Fibroblast of skin of right quadriceps (primary cell): ENCODE data around the gene FASTK.

Source experiments
- DNase-seq: peaks from one replicate; pipeline ENCODE4 v3.0.0-alpha.2; 2013

The FASTK gene

DNA sequence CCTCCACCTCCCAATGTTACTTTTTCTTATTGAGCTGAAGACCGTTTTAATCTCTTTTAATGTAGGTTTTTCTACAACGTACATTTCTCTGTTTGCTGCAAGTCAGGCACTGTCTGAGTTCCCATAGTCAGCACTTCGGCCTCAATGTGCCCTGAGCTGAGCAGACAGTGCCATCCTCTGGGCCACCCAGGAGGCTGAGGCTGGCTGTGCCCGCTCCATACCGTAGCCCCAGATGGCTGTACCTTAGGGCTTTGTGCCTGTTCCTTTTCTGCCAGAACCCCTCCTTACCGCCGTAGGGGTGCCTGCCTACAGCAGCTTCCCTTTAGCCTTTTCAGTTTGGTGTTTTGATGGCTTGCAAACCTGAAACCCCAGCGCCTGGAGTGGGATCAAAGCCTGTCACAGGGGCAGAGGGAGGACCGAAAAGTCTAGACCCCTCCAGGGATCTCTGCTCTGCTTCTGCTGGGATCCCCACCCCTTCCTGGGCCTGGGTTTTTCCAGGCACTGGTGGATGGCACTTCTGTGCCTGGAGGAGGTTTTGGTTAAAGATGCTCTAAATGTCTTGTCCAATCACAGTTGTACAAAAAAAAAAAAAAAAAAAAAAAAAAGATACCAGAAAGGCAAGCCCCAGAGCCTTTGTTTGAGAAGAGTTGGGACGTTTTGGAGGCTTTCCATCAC, 14.7 kb upstream of the FASTK start:
- DNase-seq = no peak

DNA sequence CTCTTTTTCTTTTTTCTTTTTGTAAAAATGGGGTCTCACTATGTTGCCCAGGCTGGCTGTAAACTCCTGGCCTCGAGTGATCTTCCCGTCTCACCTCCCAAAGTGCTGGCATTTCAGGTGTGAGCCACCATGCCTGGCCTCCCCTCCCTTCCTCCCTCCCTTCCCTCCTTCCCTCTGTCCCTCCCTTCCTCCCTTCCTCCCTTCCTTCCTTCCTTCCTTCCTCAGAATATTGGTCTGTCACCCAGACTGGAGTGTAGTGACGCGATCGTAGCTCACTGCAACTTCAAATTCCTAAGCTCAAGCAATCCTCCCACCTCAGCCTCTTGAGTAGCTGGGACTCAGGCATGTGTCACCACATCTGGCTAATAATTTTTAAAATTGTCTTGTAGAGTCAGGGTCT, 14.1 kb upstream of the FASTK start:
- DNase-seq = no peak

DNA sequence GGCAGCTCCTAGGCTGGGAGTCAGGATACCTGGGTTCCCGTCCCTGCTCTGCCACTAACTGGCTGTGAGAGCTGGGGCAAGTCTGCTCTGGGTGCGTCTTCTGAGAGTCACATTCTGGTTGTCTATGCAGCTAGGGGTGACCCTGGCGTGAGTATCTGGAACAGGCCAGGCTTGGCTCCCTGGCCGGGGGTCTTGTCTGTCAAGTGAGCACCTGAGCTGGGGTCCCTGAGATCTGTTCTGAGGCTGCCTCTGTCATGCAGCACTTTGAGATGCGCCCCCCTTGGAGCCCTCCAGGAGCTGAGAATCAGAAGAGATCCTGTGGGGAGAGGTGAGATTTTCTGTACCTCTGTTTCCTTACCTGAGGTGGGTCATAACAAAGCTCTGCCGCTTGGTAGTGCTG, 13.1 kb upstream of the FASTK start:
- no peak for DNase-seq

DNA sequence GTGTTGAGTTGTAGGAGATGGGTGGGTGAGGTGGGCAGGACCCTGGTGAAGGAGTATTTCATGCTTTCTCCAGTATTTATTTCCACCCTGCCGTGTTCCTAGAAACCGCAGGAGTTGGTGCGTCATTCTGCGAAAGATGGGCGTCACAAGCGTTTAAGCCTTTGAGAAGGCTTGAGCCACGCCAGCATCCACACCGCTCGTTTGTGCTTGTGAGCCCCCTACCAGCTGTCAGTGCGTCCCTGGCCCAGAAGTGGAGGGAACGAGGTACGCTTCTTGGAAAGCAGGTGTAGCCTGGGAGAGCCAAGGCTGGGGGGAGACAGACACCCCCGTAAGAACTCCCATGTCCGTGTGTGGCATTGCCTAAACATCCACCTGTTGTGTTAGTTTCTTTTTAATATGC, 11.4 kb upstream of the FASTK start:
- no peak for DNase-seq

DNA sequence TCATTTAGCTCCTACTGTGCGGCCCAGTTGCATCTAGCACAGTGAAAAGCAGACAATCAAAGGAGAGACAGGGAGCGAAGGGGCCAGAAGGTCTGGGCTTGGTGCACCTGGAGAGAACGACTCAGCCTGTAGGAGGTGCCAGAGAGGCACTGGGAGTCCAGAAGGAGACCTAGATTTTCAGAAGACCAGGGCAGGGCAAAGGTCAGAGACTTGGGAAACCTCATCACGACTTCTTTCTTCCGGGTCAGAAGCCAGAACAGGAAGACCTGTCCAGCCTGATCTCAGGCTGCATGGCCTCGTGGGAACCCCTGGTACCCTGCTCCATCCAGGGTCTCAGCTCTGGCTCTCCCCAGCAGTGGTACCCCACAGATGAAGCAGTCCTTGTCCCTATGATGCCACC, 10.8 kb upstream of the FASTK start:
- no peak for DNase-seq

DNA sequence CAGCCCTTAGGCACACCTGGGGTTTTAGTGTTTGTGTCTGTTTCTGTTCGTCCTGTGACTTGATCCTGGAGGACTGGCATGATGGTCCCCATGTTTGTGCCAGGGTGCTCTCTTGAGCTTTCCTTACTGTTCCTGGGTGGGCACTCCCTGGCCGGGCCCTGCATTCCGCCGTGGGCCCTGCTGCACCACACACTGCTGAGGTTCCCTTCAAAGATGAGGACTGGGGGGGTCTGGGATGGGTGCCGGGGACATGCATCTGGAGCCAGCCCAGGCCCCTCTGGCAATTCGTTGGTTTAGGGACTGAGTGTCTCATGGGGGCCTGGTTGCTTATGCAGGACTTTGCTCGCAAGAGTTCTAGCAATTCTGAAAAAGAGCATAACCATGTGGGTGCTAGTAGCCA, 10.4 kb upstream of the FASTK start:
- no peak for DNase-seq

DNA sequence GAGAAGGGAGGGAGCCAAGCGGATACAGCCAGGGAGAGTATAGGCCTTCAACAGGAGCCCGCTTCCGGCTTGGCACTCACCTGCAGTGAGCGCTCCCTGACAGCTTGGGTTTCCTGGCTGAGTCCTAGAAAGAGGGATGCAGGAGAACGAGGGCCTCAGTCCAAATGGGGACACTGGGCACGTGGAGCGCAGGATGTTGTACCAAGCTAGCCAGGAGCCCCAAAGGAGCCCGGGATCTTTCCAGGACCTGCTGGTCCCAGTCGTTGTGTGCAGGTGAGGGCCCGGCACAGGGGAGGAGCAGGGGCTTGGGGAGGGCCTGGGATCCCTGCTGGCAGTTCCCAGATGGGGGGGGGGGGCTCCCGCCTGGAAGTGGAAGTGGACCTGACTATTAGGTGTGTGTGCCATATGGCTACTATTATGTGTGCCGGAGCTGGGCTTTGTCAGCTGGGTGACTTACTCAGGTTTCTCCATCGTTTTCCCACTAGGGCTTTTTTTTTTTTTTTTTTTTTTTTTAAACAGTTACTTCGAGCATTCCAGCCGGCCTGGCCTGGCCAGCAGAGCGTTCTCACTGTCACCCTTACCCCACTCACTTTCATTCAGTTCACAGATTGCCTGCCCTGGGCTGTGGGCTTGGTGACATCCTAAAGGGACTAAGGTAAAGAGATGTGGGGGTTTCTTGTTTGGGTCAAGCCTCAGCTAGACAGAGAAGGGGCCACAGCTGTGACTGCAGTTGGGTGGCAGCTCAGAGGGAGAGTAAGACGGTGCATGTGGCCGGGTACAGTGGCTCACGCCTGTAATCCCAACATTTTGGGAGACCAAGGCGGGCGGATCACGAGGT, 9.5 kb upstream of the FASTK start:
- DNase-seq = no peak

DNA sequence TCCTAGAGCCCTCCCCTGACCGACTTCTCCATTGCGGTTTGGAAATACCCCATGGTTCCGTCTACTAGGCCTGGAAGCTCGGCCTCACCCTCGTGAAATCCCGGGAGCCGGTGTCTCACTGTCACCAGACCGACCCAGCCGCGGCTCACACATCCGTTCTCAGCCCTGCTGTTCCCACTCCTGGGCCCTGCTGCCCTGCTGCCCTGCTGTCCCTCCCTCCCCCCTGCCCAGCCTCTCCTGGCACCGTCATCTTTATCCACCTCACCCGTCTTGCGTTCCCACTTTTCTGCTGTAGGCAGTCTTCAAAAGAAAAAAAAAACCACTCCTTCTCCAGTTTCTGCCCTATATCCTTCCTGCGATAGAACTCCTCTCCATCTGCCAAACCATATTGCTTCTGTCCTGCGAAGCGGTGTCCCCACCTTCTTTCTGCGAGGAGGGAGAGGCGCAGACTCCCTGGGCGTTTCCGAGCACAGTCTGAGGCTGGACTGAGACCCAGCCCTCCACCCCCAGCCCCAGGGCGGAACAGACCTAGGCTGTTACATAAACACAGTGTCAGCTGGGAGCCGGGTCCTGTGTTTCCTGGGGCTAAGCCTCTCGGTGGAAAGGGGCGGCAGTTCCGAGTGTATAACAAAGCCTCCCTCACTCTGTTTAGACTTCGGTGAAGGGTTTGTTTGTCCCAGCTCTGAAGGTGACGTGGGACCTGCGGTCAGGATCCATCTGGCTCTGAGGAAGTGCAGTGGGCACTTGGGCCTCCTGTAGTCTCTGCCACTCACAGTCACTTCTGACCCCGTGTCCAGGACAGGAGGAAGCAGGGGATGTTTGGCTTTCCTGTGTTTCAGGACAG, 8.5 kb upstream of the FASTK start:
- no peak for DNase-seq

DNA sequence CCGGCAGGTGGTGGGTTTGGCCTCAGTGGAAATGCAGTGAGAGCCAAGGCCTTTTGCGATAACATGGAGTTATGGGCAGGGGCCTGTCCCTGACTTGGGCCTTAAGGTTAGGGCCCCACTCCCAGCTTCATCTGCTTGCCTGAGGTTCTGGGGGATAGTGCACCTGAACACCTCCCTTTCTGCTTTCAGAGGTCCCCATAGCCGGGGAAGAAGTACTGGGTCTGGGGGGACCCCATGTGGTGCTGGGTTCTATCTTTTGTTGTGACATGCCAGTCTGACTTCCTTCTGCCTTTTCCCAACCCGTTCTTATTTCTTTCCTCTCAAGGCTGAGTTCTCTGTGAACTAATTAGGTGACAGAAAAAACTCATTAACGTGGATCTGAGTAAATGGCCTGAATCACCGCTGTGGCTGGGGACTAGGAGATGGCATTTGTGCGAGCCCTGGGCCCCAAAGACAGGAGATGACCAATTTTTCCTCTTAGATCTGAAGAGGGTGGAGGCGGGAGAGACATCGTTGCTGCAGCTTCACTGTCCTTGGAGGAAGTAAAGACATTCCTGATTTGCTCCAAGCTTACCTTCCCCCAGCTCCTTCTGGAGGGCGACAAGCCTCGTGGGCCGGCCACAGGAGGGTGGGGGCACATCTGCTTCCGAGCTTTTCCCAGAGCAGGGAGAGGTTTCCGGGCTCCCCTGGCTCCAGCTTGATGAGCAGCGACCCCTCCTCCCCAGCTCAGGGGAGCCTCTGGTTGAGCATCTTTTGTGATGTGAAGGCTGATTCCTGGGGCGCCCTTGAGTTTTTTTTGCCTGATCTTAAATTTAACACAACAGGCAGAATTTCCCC, 7.6 kb upstream of the FASTK start:
- DNase-seq = peak; percentile 44

DNA sequence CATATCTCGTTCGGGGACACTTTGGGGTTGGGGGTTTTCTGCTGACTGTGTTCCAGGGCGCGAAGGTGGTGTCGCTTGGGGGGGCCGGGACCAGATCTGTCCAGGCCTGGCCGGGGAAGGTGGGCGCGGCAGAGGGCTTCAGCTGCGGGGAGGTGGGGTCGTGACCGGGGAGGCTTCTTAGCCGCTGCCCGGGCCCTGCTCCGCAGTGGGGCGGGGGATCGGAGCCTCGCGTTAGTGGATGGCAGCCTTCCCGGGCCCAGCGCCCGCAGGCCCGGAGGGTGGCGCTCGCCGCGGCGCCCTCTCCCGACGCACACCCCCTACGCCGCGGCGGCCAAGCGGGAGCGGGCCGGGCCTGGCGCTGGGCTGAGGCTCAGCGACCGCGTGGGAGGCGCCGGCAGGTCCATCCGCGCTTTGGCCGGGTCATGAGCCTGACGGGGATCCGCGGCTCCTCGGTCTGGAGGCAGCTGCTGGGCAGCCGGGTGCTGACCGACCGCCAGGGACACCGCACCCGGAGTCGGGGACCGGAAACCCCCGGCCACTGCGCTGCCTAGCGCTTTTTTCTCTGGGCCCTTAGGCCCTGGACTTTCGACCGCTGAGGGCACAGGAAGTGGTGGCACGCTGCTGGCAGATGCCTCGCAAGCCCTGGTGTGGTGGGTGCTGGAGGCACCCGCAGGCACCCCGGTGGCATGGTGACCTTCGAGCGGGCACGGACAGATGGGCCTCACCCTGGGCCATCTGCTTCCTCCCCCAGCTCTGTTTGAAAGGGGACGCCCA, 6.8 kb upstream of the FASTK start:
- DNase-seq = no peak

DNA sequence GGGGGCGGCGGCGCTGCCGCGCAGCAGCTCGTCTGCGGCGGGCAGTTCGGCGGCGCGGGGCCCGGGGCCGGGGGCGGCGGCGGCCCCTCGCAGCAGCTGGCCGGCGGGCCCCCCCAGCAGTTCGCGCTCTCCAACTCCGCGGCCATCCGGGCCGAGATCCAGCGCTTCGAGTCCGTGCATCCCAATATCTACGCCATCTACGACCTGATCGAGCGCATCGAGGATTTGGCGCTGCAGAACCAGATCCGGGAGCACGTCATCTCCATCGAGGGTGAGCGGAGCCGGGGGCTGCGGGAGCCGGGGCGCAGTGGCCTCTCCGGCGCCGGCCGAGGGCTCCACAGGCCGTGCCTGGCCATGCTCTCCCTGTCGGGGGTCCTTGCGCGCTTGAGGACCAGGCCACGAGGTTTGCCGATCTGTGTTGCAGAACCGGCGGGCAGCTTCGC, 6.2 kb upstream of the FASTK start:
- no peak for DNase-seq

DNA sequence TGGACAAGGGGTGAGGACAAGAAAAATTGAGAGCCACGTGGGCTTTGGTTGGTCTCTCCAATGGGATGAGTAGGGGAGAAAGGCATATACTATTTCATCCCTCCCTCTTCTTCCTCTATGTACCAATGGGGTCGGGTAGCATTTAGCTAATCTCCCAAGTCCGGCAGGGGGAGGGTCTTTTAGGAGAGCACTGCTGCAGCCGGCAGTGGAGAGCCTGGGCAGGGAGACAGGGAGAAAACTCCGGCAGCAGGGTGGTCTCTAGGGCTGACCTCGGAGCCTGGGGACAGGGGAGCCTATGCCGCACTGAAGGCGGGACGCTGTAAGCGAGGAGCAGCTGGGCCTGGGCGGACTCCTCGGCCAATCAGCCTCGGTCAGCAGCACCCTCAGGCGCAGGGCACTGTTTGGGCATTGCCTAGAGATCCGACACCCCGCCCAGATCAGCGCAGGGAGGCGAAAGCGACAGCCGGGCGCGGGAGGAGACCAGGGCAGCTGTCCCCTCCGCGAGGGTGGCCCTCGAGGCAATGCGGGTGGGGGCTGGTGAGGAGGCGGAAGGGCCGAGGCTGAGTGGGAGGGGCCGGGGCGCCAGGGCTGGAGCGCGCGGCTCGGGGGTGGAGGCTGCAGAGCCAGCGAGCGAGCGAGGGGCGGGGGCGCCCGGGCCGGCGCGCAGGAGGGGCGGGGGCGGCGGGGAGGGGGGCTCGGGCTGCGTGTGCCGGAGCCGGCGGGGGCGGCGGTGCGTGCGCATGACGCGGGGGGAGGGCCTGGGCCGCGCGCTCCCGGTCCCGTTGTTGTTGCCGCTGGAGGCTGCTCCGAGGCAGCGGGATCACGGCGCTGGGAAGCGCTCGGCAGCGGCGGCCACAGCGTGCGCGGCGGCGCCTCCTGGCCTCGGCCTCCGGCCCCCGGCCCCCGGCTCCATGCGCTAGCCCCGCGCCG, 5.3 kb upstream of the FASTK start, which contains the start of gene AGAP3:
AGAP3 (plus strand) TSS at position 785 of the 930 bp plus-strand sequence. CDS start 267 bp downstream, outside the sequence.
- peak; percentile 74 for DNase-seq

DNA sequence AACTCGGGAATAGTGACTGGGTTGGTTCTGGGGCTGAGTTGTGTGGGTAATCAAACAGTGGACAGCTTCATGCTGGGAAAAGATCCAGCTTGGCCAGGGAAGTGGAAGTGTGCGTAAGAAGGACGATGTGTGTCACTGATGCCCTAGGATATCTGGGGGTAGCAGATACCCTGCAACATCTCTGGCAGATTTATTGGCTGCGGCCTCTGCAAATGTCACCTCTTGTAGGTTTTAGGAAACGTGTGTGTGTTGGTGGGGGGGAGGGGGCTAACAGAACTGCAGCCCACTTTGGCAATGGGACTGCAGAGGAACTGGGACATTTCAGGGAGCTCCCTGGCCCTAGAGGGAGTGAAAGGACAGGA, 4.7 kb upstream of the FASTK start:
- no peak for DNase-seq

DNA sequence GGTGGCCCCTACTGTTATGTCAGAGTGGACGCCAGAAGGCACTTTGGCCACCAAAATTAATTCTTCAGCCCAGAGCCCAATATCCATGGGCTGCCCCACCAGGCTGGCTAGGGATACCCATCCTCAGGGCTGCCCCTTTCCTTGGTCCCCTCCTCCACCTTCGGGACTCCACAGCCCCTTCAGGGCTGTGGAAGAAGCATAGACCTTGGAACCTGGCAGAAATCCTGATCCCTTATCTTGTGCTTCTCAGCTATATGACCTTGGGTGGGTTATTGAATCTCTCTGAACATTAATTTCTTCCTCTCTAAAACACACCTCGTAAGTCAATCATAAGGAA, 3.2 kb upstream of the FASTK start:
- DNase-seq = no peak

DNA sequence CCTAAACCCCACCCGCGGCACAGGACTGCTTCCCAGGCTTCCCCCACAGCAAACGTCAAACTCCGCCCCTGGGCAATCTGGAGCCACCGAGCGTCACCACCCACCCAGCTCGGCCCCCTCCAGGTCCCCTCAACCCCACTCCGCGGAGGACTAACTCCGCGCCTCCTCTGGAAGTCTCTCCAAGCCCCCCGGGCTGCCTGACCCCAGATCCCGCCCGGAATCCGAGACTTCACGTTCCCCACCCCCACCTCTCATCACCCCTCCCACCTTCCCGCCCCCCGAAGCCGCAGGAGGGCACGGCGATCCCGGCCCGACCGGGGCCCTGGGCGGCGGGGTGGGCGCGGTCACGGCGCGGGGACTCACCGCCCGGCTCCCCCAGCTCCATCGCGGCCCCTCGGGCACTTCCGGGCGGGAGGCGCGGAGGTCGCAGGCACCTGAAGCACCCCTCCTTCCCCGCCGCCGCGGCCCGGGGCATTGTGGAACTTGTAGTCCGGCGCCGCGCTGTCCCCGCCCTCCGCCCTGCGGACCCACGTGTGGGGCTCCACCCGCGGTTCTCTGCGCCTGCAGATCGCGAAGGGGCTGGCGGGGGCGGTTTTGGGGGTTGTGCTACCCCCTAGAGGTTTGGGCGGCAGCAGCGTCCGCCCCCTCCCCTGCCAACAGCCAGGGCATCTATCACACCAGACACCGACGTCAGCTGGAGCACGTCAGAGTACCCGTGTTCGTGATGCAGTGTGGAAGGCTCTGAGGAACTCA, 2.6 kb upstream of the FASTK start, which contains the start of gene TMUB1:
TMUB1 (minus strand) TSS at position 423 of the 753 bp plus-strand sequence. CDS start 930 bp downstream, outside the sequence.
- DNase-seq = no peak

DNA sequence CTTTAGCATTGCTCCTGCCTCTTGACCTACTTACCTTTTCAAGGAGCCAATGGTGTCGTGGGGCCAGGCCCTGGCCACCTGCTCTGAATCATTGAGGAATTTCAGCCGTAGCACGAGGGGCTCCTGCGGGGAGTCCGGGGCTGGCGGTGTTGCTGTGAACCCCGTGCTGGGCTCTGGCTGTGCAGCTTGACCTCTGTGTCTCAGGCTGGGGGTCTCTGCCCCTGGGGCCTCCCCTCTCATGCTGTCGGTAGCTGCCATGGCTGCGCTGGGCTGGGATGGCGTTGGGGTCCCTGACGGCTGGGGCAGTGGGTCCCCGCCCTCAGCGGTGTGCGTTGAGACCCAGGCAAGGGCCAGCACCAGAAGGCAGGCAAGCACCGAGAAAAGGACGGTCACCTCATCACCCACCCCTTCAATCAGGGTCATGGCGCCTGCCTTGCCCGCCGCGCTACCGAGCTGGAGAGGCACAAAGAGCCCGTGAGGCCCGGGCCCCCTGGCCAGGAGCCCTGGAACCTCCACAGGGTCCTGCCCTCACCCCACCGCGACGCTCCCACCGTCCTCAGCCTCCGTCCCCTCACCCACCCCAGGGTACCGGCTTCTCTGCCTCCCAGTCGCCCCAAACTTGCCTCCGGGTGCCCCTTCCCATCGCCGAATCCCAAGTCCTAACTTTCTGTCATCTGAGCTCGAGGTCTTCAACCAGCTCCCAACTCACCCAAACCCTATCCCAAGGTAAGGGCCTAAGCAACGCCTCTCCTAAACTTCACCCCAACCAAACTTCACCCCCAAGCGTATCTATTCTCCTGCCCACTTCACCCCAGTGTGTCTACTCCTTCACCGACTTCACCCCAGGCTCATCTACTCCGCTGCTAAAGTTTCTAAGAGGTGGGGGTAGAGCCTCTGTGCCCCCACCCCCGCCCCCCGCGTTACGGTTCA, 1.8 kb upstream of the FASTK start:
- no peak for DNase-seq

DNA sequence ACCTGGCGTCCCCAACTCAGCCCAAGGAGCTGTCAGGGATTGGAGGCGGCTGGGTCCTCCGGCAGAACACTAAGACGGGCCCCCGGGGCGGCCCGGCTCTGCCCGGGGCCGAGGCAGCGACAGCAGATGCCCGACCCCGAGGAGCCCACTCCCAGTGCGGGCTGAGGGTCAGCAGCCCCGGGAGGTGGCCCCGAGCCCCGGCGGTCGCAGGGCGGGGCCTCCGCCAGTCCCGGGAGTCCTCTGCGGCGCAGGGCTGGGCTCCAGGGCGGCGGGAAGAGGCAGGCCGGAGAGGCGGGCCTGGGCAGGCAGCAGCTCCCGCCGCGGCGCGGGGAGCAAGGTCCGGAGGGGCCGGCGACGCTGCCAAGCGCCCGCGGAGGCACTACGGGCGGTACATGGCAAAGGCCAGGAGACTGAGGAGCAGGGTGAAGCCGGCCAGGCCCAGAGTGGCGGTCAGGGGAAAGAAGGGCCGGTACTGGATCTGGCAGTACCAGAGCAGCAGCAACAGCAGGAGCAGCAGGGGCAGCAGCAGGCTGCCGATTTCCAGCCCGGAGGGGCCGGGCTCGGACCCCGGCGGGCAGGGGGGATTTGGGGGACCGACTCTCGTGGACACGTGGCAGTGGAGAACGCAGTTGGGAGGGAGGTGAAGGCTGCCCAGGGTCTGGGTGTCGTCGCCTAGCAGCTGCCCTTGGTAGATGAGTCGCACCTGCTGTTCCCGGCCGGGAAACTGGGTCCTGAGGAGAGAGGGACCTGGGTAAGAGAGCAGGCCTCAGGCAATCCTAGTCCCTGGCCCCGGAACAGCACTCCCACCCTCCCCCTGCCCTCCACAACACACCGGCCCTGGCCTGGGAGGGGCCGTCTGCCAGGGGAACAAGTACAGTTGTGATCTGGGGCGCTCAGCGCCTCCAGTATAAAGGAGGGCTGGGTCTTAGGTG, 827 bp upstream of the FASTK start:
- DNase-seq = no peak
